ENCODE results near the gene OTOP3. TPM values are rescaled to one million over a fixed set of nuclear protein-coding genes. Genes with fewer than 3 reads are reported as not detected.

Gene OTOP3
- polyA plus RNA-seq, 3 donors, result not detected

GRCh38 chr17:74924250-74924948 lies 11.3 kb upstream of the OTOP3 start, which contains the start of gene OTOP2:
Gene OTOP2 (plus strand): TSS chr17:74924273. CDS start chr17:74924633, 360 bp downstream.
- DNase-seq, result peak; percentile 75 to 87 (median 81)
- Histone ChIP-seq H3K4me1 (ENCODE audit: control insufficient read depth in 1 of 2, insufficient read depth in 2 of 2, low read length in 2 of 2) (peaks cover 26 to 38% of the 10 kb centered on the region in 2 donors), H3K9ac (ENCODE audit: insufficient read depth, low read length, poor library complexity, severe bottlenecking) (peak within 1 kb of the TSS; percentile 15), H3K4me3 (replicated peaks in 1 of 3; ENCODE audit: low read depth in 2 of 3, low read length in 3 of 3) (peak within 1 kb of the TSS; percentile 8 to 75 (median 33)), H2AFZ (ENCODE audit: insufficient read depth, low read depth, low read length, poor library complexity, severe bottlenecking) (peak within 1 kb of the TSS; percentile 50), H3K9me3 (replicated peaks in 1 of 2; ENCODE audit: control insufficient read depth in 1 of 2, insufficient read depth in 1 of 2, low read length in 2 of 2) (peaks cover 0 to 7% of the 10 kb centered on the region in 2 donors), H3K36me3 (replicated peaks in 1 of 2; ENCODE audit: control insufficient read depth in 1 of 2, insufficient read depth in 2 of 2, low read length in 2 of 2) (no peaks in the 10 kb centered on the region), H3K27ac (ENCODE audit: low read depth in 1 of 2, low read length in 2 of 2) (no peak within 1 kb of the TSS), H3K79me2 (ENCODE audit: insufficient read depth, low read length) (no peaks in the 10 kb centered on the region), H3K4me2 (replicated peaks; ENCODE audit: extremely low read depth, low read length, poor library complexity, severe bottlenecking) (peak within 1 kb of the TSS; percentile 88), H3K27me3 (ENCODE audit: control insufficient read depth in 2 of 2, insufficient read depth in 2 of 2, low read length in 2 of 2) (peaks cover 27 to 67% of the 10 kb centered on the region in 2 donors), H4K20me1 (ENCODE audit: insufficient read depth, low read length) (no peaks in the 10 kb centered on the region)
- TF ChIP-seq, protein P1, sequence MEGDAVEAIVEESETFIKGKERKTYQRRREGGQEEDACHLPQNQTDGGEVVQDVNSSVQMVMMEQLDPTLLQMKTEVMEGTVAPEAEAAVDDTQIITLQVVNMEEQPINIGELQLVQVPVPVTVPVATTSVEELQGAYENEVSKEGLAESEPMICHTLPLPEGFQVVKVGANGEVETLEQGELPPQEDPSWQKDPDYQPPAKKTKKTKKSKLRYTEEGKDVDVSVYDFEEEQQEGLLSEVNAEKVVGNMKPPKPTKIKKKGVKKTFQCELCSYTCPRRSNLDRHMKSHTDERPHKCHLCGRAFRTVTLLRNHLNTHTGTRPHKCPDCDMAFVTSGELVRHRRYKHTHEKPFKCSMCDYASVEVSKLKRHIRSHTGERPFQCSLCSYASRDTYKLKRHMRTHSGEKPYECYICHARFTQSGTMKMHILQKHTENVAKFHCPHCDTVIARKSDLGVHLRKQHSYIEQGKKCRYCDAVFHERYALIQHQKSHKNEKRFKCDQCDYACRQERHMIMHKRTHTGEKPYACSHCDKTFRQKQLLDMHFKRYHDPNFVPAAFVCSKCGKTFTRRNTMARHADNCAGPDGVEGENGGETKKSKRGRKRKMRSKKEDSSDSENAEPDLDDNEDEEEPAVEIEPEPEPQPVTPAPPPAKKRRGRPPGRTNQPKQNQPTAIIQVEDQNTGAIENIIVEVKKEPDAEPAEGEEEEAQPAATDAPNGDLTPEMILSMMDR (IDR thresholded peaks at IDR 0.05), result no peak
- Mint-ChIP-seq H3K27me3 (ENCODE audit: low read depth in 3 of 3) (peaks cover 62 to 88% (median 64%) of the 10 kb centered on the region in 3 donors), H3K4me1 (peaks cover 28% of the 10 kb centered on the region), H3K27ac (peak within 1 kb of the TSS in 2 of 7 donors; percentile 55 to 64), H3K36me3 (no peaks in the 10 kb centered on the region), H3K4me3 (peak within 1 kb of the TSS; percentile 71 to 84), H3K9me3 (peaks cover 0 to 10% (median 0%) of the 10 kb centered on the region in 7 donors)
- WGBS (ENCODE audit: insufficient coverage), result 4% methylated on average over 41 of the region's 54 CpGs
- intact Hi-C loops (cut with micrococcal nuclease), result loop anchor here (2.0 kb wide), 2 partner anchors 34 to 36 kb away; no protein-coding TSS in a partner anchor

DNA sequence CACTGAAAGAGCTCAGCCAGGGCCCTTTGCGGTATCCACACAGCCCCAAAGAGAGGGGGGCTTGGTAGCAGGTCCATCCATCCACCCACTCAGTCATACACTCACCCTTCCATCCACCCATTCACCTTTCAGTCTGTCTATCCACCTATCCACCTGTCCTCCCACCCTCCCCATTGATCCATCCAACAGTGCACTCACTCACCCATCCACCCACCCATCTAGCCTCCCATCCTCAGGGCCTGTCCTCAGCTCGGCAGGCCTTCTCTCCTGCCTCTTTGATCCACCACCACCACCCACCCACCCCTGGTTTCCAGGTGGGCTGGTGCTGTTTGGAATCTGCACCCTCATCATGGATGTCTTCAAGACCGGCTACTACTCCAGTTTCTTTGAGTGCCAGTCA lies 10.5 kb upstream of the OTOP3 start:
- DNase-seq, result no peak
- H3K9me3 Mint-ChIP-seq, result peaks cover 0 to 10% (median 0%) of the 10 kb centered on the region in 7 donors
- 71% methylated on average over 1 of the region's 3 CpGs for whole genome bisulfite sequencing (ENCODE audit: insufficient coverage)
- H3K4me3 Mint-ChIP-seq, result peak overlapping the region in 1 of 2 donors; percentile 84
- H3K27ac Mint-ChIP-seq, result peak overlapping the region in 1 of 7 donors; percentile 36
- no peaks in the 10 kb centered on the region for H4K20me1 ChIP-seq (ENCODE audit: insufficient read depth, low read length)
- no peaks in the 10 kb centered on the region for H3K36me3 Mint-ChIP-seq
- peaks cover 27 to 60% of the 10 kb centered on the region in 2 donors for H3K27me3 ChIP-seq (ENCODE audit: control insufficient read depth in 2 of 2, insufficient read depth in 2 of 2, low read length in 2 of 2)
- peaks cover 56 to 85% (median 61%) of the 10 kb centered on the region in 3 donors for H3K27me3 Mint-ChIP-seq (ENCODE audit: low read depth in 3 of 3)
- no peak overlapping the region for H3K4me2 ChIP-seq (replicated peaks; ENCODE audit: extremely low read depth, low read length, poor library complexity, severe bottlenecking)
- no peak overlapping the region for H3K27ac ChIP-seq (ENCODE audit: low read depth in 1 of 2, low read length in 2 of 2)
- peaks cover 28% of the 10 kb centered on the region for H3K4me1 Mint-ChIP-seq
- intact Hi-C loops (cut with micrococcal nuclease), result loop anchor here (2.0 kb wide), 2 partner anchors 34 to 36 kb away; no protein-coding TSS in a partner anchor
- no peak overlapping the region for H3K9ac ChIP-seq (ENCODE audit: insufficient read depth, low read length, poor library complexity, severe bottlenecking)
- peaks cover 26 to 29% of the 10 kb centered on the region in 2 donors for H3K4me1 ChIP-seq (ENCODE audit: control insufficient read depth in 1 of 2, insufficient read depth in 2 of 2, low read length in 2 of 2)
- H3K79me2 ChIP-seq (ENCODE audit: insufficient read depth, low read length), result no peaks in the 10 kb centered on the region
- peaks cover 0 to 7% of the 10 kb centered on the region in 2 donors for H3K9me3 ChIP-seq (replicated peaks in 1 of 2; ENCODE audit: control insufficient read depth in 1 of 2, insufficient read depth in 1 of 2, low read length in 2 of 2)
- no peak overlapping the region for H3K4me3 ChIP-seq (replicated peaks in 1 of 3; ENCODE audit: low read depth in 2 of 3, low read length in 3 of 3)
- H3K36me3 ChIP-seq (replicated peaks in 1 of 2; ENCODE audit: control insufficient read depth in 1 of 2, insufficient read depth in 2 of 2, low read length in 2 of 2), result no peaks in the 10 kb centered on the region
- no peak overlapping the region for H2AFZ ChIP-seq (ENCODE audit: insufficient read depth, low read depth, low read length, poor library complexity, severe bottlenecking)
- TF ChIP-seq, protein P1 (IDR thresholded peaks at IDR 0.05), result no peak

Data from CD14-positive monocyte (primary cell).